Left lung (tissue), 10 donors: ENCODE results near the gene MALSU1. TPM values are rescaled to one million over a fixed set of nuclear protein-coding genes. Genes with fewer than 3 reads are reported as not detected.

Experiments used
- ATAC-seq: fragments of 200-7000 bp; cut with Tn5 transposase; one replicate; pipeline ENCODE4 v1.9.1; 2020; ENCODE audit warnings: moderate library complexity
- DNase-seq, 4 donors: peaks; one replicate each; pipeline ENCODE4 v3.0.0-alpha.2; 2013 to 2020
- H3K27ac ChIP-seq, 2 donors: fragments of 200-600 bp; sonication (generic) in 1 of 2; one replicate each; pipeline versions ENCODE4 v1.5.0 to v1.8.0; 2020 to 2021
- H3K27me3 ChIP-seq, 2 donors: fragments of 200-600 bp; sonication (generic) in 1 of 2; one replicate each; pipeline versions ENCODE4 v1.5.0 to v1.8.0; 2020 to 2021
- H3K36me3 ChIP-seq, 2 donors: fragments of 200-600 bp; sonication (generic) in 1 of 2; one replicate each; pipeline versions ENCODE4 v1.5.0 to v1.8.0; 2020 to 2021
- H3K4me1 ChIP-seq, 2 donors: fragments of 200-600 bp; one replicate each; pipeline ENCODE4 v1.8.0; 2021
- H3K4me3 ChIP-seq, 2 donors: fragments of 200-600 bp; sonication (generic) in 1 of 2; one replicate each; pipeline versions ENCODE4 v1.5.0 to v1.8.0; 2020 to 2021; ENCODE audit warnings: mild to moderate bottlenecking in 1 of 2
- H3K9me3 ChIP-seq, 2 donors: fragments of 200-600 bp; sonication (generic) in 1 of 2; one replicate each; pipeline versions ENCODE4 v1.5.0 to v1.8.0; 2020 to 2021
- CTCF ChIP-seq, 2 donors: fragments of 200-600 bp; sonication (generic) in 1 of 2; IDR thresholded peaks; one replicate each; pipeline versions ENCODE4 v1.5.0 to v1.8.0; 2021; ENCODE audit warnings: antibody characterized with exemption in 2 of 2
- intact Hi-C, 2 donors: fragments of 100-400 bp; cut with DNase I; formaldehyde crosslinking; loops; one replicate each; pipeline versions ENCODE4 v1.11.2 to v1.14.2; 2022
- polyA plus RNA-seq, 6 donors: library from polyadenylated mRNA; unstranded; fragments of 120-200 nt; gene quantifications; one replicate each; pipeline ENCODE4 v1.2.1, GENCODE V29; 2013; ENCODE audit not compliant: insufficient read length in 6 of 6
- total RNA-seq, 2 donors: library from RNA; stranded (reverse); fragmentation: NEBNext Ultra II Directional; extraction: Animal tissue kit (Norgen Biotek cat#: 25700); gene quantifications; one replicate each; pipeline ENCODE4 v1.2.1, GENCODE V29; 2021
- donor health status: DM: no; HTN: yes; CAD: no.
- donor health status: DM: no; HTN: no; CAD: no.

Gene MALSU1
- total and polyA plus RNA-seq, 8 donors, result 46.3 to 55.1 (median 48.3) TPM

- ATAC-seq, result peak; percentile 77
- DNase-seq, result peak in 3 of 4 donors; percentile 41 to 65 (median 62)
- Histone ChIP-seq H3K27me3 (no peaks in the 10 kb centered on the region), H3K4me3 (no peak overlapping the region), H3K9me3 (no peaks in the 10 kb centered on the region), H3K4me1 (peaks cover 25 to 29% of the 10 kb centered on the region in 2 donors), H3K36me3 (no peaks in the 10 kb centered on the region), H3K27ac (peak overlapping the region; percentile 49 to 57)
- TF ChIP-seq CTCF (IDR thresholded peaks at IDR 0.05), result no peak
- intact Hi-C loops, result no loop called here
Measured at GRCh38 chr7:23334482-23335056, 35.4 kb downstream of the MALSU1 start.

- H3K27me3 ChIP-seq, result no peaks in the 10 kb centered on the region
- H3K4me1 ChIP-seq, result peaks cover 25 to 29% of the 10 kb centered on the region in 2 donors
- no peak for DNase-seq
- no peaks in the 10 kb centered on the region for H3K36me3 ChIP-seq
- H3K4me3 ChIP-seq, result no peak overlapping the region
- peak; percentile 12 for ATAC-seq
- no peak for TF ChIP-seq CTCF (IDR thresholded peaks at IDR 0.05)
- H3K27ac ChIP-seq, result peak overlapping the region; percentile 17 to 26
- no peaks in the 10 kb centered on the region for H3K9me3 ChIP-seq
- intact Hi-C loops, result no loop called here
Measured at GRCh38 chr7:23335136-23335535, 36.0 kb downstream of the MALSU1 start.

GRCh38 chr7:23335621-23336020, 36.5 kb downstream of the MALSU1 start:
- Histone ChIP-seq H3K27ac (peak overlapping the region; percentile 17 to 26), H3K36me3 (no peaks in the 10 kb centered on the region), H3K9me3 (no peaks in the 10 kb centered on the region), H3K4me1 (peaks cover 25 to 29% of the 10 kb centered on the region in 2 donors), H3K4me3 (no peak overlapping the region), H3K27me3 (no peaks in the 10 kb centered on the region)
- peak in 2 of 4 donors; percentile 20 to 35 for DNase-seq
- no peak for TF ChIP-seq CTCF (IDR thresholded peaks at IDR 0.05)
- no peak for ATAC-seq
- intact Hi-C loops, result no loop called here

- no peak for TF ChIP-seq CTCF (IDR thresholded peaks at IDR 0.05)
- intact Hi-C loops, result no loop called here
- no peaks in the 10 kb centered on the region for H3K9me3 ChIP-seq
- DNase-seq, result no peak
- H3K27ac ChIP-seq, result no peak overlapping the region
- H3K36me3 ChIP-seq, result no peaks in the 10 kb centered on the region
- H3K4me1 ChIP-seq, result peaks cover 25 to 29% of the 10 kb centered on the region in 2 donors
- no peaks in the 10 kb centered on the region for H3K27me3 ChIP-seq
- ATAC-seq, result no peak
- H3K4me3 ChIP-seq, result no peak overlapping the region
Measured at GRCh38 chr7:23336086-23336485, 36.9 kb downstream of the MALSU1 start.

GRCh38 chr7:23336799-23337283, 37.7 kb downstream of the MALSU1 start:
- ATAC-seq, result no peak
- DNase-seq, result no peak
- Histone ChIP-seq H3K27ac (no peak overlapping the region), H3K36me3 (no peaks in the 10 kb centered on the region), H3K4me1 (peaks cover 25 to 29% of the 10 kb centered on the region in 2 donors), H3K9me3 (no peaks in the 10 kb centered on the region), H3K27me3 (no peaks in the 10 kb centered on the region), H3K4me3 (no peak overlapping the region)
- TF ChIP-seq CTCF (IDR thresholded peaks at IDR 0.05), result no peak
- intact Hi-C loops, result no loop called here
